DMS 273 treated with DMSO at 0.1 percent for 48 hours (cell line): ENCODE measurements around the gene FUS.
"Not testable (repeated sequence)": the region's sequence is repeated elsewhere in the genome, so short reads cannot be mapped to it uniquely, and the experiment has no call there.

ENCODE experiments used
- DNase-seq: peaks from one replicate; lab custom pipeline; 2025; lab: John Stamatoyannopoulos, UW

The FUS gene

DNA sequence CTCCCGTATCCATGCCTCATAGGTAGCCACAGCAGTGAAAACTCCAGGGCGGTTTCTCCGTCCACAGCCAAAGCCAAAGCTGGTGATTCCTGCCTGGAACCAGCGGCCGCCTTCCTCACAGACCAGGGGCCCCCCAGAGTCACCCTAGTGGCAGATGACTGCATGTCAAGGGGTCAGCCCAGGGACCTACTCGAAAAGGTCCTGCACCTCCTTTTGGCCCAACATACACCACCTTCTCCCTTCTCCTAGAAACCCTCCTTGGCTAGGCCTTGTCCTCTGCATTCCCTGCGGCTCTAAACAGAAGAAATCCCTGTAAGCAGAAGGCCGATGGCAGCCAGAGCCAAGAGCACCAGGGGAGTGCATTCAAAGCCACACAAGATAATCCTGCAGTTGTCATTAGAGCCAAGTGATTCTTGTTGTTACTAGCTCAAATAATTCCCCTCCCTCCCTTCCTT lies 36.2 kb upstream of the FUS start:
- no peak for DNase-seq

DNA sequence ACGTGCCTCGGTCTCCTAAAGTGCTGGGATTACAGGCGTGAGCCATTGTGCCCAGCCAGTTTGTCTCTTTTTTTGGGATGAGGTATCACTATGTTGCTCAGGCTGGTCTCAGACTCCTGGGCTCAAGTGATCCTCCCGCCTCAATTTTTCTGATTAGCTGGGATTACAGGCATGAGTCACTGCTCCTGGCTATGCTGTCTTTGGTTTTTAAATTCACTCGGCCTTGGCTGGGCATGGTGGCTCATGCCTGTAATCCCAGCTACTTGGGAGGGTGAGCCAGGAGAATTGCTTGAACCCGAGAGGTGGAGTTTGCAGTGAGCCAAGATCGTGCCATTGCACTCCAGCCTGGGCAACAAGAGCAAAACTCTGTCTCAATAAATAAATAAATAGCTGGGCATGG lies 35.5 kb upstream of the FUS start:
- not testable (repeated sequence) for DNase-seq

DNA sequence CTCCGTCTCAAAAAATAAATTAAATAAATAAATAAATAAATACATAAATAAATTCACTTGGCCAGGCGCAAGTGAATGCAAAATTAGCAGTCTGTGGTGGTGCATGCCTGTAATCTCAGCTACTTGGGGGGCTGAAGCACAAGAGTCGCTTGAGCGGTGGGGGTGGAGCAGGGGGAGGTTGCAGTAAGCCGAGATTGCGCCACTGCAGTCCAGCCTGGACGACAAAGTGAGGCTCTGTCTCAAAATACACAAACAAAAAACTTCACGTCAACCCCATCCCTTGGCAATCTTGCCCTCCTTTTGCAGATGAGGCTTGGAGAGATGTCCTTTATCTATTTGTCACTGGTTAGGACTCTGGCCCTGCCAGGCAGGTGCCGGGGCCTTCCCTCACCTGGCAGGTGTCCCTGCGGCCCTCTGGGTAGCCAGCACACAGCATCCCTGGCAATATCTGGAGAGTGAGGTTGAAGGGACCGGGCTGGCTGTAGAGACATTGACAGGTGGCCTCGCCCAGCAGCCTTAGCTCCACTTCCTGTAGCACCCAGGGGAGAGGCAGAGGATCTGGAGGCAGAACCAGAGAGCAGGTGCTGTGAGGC lies 34.4 kb upstream of the FUS start:
- DNase-seq: no peak

DNA sequence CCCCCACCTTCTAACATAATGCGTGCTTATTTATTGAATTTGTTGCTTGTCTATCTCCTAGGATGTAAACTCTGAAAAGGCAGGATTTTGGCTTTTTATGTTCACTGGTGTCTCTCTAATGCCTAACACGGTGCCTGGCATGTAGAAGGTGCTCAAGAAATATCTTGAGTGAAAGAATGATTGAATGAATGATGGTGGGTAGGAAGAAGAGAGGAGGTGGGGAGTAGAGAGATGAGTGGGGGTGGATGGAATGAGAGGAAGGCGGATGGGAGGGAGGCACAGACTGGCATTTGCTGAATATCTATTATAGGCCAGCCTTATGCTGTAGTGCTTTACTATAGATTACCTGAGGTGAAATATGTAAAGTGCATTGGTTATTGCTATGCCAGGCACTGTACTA lies 32.4 kb upstream of the FUS start:
- DNase-seq: no peak

DNA sequence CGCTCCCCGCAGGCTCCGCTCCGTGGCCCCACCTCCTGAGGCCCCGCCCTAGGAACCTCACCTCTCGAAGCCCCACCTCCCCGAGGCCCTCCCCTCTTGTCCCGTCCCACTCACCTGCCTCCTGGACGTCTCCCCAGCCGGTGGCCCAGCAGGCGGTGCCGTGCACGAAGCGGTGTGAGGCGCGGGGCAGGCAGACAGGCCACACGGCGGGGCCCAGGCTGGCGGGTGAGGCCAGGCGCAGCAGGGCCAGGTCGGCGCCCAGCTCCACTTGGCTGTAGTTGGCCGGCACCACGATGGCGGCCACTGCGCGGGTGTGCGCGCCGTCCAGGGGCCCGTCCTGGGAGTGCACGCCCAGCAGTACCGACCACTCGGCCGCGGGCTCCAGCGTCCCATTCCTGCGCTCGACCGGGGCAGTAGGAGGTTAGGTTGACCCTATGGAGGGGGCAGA lies 31.6 kb upstream of the FUS start:
- no peak for DNase-seq

DNA sequence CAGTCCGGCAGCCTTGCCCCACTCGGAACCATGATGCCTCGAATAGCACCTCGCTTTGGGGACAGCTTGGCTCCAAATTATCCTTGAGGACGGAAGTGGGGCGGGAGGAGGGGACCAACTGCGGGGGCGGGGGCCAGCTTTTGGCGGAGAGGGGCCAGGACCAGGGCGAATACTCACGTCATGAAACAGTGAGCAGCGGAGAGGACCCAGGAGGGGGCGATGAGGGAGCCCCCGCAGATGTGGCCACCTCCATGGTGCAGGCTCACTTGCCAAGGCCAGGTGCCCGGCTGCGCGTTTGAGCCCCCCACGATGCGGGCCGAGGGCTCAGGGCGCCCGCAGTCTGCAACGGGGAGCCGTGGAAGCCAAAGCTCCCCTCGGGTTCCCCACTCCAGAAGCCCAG lies 31.0 kb upstream of the FUS start:
- DNase-seq: no peak

DNA sequence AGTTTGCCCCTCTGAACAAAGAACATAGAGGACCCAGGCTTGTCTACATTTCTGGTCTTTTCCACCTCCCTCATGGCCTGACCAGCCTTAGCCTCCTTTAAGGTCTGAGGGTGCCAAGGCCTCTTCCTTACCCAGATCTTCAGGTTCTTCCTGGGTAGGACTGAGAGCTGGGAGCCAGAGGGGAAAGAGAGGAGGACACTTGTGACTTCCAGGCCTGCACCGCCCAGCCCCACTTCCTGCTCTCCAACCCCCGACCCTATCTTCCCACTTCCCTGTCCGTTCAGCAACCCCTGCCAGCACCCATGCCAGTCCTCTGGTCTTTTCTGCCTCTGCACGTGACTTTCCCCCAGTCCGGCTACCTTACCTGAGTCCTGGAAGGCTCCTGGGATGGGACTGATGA lies 30.6 kb upstream of the FUS start:
- no peak for DNase-seq

DNA sequence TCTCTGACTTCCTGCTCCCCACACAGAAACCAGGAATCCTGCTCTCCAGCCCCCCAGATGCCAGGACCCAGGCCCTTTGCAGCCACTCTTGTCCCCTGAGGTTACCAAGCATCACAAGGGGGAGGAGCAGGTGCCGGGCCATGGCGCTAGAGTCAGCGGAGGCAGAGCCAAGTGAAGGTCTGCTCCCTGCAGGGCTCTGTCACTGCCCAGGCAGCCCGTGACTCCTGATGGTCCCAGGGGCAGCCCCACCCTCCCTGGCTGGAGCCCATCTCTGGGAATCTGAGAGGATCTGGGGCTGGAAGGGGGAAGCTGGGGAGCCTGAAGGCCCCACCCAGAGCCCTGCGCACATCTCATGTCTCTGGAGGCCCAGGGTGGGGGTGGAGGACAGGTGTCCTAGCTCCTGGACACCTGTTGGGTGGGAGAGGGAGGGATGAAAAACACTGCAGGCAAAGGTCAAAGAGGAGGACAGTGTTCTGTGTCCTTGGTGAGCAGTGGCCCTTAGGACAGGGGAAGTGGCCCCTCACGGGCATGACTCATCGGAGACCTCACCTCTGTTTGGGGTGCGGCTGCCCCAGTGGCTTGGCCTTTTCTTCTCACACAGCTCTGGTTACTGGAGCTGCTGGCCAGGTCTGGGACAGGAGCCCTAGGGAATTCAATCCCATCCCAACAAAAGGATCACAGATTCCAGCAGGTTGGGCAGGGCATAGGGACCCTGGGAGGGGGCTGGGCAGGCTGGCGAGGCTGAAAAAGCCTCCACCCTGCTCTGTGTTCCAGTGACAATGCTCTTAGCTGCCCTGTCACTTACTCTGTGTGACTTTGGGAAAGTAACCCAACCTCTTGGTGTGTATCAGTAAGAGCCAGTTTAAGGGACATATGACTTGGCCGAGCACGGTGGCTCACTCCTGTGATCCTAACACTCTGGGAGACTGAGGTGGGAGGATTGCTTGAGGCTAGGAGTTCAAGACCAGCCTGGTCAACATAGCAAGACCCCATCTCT lies 29.7 kb upstream of the FUS start, which contains the start of gene PRSS36:
Gene PRSS36 (minus strand): TSS at position 173 of the 997 bp plus-strand sequence. CDS start 31 bp downstream, at position 142.
- no peak for DNase-seq

DNA sequence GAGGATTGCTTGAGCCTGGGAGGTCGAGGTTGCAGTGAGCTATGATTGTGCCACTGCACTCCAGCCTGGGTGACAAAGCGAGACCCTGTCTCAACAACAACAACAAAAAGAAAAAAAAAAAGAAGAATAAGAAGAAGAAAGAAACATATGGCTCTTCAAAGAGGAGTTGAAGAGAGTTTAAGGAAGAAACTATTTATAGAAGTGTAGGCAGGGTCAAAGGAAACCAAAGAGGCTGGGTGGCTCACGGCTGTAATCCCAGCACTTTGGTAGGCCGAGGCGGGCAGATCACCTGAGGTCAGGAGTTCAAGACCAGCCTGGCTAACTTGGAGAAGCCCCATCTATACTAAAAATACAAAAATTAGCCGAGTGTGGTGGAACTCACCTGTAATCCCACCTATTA lies 29.0 kb upstream of the FUS start:
- DNase-seq: not testable (repeated sequence)

DNA sequence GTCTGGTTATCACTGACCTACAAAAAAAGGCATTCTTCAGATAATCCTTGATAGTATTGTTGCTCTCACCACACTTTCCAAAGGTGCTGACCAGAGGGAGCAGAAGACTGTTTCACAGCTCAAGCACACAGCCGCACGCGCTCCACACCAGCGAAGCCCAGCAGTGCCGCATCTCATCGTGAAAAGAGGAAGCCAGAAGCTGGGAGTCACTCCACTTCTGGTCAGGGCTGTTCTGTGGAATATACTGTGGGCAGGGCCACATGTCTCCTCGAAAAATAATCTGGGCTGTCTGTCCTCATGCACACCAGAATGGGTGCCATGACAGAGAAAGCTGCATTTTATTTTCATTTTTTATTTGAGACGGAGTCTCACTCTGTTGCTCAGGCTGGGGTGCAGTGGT lies 22.8 kb upstream of the FUS start:
- no peak for DNase-seq

DNA sequence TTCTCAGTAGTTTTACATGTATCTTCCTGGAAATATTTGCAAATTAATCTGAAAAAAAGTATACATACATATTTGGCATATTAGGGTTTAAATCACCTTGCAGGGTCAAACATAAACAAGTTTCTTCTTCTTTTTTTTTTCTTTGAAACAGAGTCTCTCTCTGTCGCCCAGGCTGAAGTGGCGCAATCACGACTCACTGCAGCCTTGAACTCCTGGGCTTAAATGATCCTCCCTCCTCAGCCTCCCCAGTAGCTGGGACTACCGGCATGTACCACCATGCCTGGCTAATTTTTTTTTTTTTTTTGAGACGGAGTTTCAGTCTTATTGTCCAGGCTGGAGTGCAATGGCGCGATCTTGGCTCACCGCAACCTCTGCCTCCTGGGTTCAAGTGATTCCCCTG lies 12.6 kb upstream of the FUS start:
- no peak for DNase-seq

DNA sequence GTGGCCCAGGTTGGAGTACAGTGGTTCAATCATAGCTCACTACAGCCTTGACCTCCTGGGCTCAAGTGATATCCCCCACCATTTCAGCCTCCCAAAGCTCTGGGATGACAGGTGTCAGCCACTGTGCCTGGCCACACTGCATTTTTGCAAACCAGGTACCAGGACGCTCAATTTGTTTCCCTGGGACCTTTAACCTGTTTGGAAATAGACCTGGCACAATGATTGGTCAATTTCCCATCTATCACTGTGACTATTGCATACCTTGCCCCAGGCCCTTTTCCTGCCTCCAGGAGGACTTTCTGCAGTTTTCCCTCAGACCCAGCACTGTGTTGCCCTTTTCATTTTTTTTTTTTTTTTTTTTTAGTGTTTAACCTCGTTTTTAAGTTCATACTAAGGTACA lies 11.1 kb upstream of the FUS start:
- DNase-seq: no peak

DNA sequence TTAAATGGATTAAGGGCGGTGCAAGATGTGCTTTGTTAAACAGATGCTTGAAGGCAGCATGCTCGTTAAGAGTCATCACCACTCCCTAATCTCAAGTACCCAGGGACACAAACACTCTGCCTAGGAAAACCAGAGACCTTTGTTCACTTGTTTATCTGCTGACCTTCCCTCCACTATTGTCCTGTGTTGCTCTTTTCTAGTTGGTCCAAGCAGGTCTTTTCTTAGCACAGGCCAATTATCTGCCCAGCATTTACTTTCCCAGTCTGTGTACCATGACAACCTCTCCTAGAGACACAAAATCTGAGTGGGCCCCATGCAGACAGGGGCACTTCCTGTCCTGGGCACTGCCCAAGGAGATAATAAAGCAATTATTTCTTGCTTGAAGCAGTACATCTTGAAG lies 9.9 kb upstream of the FUS start:
- DNase-seq: not testable (repeated sequence)

DNA sequence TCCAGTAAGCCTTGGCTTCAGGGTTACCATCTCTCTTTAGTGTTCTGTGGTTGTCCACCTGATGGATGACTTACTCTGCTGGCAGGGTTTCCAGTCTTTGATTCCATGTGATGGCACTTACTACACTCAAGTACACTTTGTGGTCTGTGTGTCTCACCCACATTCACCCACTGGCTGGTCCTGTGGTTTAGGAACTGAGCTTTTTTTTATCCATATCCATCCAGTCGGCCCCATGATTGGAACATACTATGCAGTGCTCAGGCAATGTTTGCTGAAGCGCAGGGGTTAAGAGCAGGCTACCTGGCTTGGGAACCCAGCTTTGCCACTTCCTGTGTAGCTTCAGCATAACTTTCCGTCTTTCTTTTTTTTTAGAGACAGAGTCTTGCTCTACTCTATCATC lies 2.8 kb upstream of the FUS start:
- DNase-seq: no peak

DNA sequence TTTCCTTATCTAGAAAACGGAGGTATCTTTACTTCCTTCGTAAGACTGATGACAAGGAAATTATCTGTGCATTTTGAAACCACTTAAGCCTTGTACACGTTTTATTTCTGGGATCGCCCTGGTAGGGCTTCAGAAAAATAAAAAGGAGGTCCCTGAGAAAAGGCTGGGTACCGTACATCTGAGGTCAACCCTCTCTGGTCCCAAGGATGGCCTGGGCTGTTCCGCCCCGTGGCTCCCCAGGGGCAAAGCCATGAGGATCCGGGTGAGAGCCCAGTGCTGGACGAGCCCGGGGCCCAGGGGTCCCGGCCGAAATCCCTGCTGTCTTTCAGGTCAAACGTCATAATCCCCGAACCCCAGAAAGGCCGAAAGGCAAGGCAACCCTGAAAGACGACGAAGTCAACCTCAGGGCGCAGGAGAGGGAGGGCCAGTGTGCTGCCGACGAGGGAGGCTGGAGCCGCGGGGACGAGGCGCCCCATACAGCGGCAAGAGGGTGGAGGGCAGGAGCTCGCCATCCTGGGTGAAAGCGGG lies 656 bp upstream of the FUS start:
- DNase-seq: no peak

DNA sequence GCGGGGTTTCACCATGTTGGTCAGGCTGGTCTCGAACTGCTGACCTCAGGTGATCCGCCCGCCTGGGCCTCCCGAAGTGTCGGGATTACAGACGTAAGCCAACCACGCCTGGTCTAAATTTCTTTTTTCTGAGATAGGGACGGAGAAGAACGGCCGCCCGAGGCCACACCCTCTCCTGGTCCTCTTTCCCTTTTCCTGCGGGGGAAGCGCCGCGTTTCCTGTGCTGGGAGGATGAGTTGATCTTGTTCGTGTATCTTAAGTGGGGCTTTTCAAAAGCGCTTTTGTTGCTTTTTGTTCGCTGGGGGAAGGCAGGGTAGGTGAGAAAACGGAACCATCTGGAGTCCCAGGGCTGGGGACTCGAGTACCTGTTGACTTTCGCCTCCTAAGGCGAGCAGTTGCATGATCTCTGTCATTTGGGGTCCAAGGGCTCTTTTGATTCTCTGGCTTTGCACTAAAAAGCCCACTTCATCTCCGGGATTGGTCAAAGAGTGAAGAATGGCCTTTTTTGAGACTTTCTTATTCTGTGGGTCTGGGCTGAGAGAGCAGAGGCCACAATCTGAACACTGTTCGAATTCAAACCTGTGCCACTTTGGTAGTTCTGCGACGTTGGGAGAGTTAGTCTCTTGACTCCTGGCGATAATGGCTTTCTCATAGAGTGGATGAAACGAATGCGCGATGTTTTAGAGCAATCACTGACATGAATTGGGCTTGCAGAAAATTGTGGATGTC lies 1.3 kb downstream of the FUS start:
- no peak for DNase-seq

DNA sequence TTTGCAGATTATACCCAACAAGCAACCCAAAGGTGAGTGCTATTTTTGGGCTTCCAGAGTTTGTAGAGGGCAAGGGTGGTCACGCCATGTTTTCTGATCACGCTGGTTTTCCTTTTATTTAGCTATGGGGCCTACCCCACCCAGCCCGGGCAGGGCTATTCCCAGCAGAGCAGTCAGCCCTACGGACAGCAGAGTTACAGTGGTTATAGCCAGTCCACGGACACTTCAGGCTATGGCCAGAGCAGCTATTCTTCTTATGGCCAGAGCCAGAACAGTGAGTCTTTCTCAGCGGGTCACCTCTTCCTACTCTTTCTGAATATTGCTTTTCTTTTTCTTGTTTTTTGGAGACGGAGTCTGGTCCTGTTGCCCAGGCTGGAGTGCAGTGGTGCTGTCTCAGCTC lies 2.5 kb downstream of the FUS start:
- DNase-seq: no peak

DNA sequence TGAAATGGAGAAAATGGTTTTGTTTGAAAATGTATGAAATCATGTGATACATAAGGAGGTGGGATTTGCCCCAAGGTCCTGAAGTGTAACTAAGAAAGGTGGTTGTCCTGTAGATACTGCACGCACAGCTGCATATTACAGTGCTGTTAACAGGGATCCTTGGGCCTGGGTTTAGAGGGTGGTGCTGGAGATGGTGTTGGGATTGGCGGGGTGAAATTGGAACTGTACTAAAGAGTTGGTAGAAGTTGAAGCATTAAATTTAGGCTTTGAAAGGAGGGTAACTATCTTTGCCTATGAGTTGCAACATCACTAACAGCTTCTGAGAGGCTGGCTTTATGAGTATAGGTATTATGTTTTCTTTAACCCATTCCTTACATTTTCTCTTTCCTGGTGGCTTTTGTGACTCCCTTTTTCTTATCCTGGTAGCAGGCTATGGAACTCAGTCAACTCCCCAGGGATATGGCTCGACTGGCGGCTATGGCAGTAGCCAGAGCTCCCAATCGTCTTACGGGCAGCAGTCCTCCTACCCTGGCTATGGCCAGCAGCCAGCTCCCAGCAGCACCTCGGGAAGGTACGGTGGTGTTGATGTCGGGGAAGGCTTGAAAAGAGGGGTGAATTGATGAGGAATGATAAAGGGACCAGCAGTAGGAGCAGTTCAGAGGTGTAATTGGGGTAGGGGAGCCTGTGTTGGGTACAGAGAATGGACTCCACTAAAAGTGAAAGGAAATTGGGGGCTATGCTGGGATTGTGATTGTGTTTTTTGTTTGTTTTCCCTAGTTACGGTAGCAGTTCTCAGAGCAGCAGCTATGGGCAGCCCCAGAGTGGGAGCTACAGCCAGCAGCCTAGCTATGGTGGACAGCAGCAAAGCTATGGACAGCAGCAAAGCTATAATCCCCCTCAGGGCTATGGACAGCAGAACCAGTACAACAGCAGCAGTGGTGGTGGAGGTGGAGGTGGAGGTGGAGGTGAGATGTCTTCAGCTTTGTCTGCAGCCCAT lies 3.8 kb downstream of the FUS start:
- DNase-seq: no peak

DNA sequence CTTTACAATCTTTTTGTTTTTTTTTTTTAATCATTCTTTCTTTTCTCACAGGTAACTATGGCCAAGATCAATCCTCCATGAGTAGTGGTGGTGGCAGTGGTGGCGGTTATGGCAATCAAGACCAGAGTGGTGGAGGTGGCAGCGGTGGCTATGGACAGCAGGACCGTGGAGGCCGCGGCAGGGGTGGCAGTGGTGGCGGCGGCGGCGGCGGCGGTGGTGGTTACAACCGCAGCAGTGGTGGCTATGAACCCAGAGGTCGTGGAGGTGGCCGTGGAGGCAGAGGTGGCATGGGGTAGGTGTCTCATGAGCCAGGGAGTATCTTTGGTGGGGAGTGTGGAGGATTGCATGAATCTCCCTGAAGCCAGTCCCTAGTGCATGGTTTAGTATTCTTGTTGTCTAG lies 4.9 kb downstream of the FUS start:
- DNase-seq: no peak

DNA sequence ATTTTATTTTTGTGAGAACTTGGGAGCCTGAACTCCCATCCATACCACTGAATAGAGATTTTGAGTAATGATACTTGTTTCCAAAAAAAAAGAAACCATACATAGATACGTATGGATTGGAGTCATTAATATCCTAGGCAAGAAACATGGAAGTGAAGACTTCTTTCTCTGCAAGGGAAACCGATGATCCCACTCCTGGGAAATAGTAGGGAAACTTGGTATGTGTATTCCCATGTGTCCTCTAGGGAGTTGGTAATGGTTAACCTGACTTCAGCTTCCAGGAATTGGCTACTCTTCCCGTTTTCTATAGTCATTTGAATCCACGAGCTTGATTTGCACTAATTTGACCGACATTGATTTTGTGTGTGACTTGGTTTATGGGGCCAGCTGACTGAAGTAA lies 5.4 kb downstream of the FUS start:
- DNase-seq: no peak

DNA sequence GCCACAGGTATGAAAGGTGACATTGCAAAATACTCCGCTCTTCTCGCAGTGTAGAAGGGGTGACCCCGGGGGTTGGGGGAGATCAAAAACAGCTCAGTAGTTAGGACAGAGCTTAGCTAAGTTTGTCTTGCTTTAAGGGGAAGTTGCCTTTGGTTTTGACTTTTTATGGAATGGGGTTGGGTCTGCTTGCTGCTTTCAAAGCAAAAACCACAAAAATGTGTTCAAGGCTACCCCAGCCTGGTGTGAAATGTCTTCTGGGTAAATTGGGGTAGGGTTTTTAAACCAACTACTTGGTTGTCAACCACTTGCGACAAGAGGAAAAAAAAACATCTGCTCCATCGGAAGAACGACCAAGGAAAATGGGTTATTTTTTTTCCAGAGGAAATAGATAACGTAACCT lies 6.2 kb downstream of the FUS start:
- DNase-seq: no peak
